PC-3 (cell line): ENCODE data around the gene RREB1.

Experiments
- CTCF ChIP-seq: fragments of 300-600 bp; sonication (generic); conservative IDR thresholded peaks from 2 replicates; pipeline ENCODE4 v1.5.1; 2017; ENCODE audit warnings: antibody characterized with exemption, low read depth, mild to moderate bottlenecking, low read length
- EZH2 ChIP-seq: fragments of 300-600 bp; sonication (generic); IDR thresholded peaks from one replicate; pipeline ENCODE4 v1.6.1; 2017; ENCODE audit warnings: antibody characterized with exemption, mild to moderate bottlenecking, low read length; ENCODE audit not compliant: unreplicated experiment

- TF ChIP-seq CTCF (no peak), EZH2 (no peak)
Measured at GRCh38 chr6:7262746-7263518, 155.2 kb downstream of the RREB1 start.
